ENCODE measurements around the gene IFNA8.
"Not testable (repeated sequence)": the region's sequence is repeated elsewhere in the genome, so short reads cannot be mapped to it uniquely, and the experiment has no call there.

Gene IFNA8

GRCh38 chr9:21428235-21428634 is 19.3 kb downstream of the IFNA8 start:
- no peak overlapping the region for H3K4me3 ChIP-seq (ENCODE audit: low read depth, low read length)
- no peak for DNase-seq (ENCODE audit: low read depth)

GRCh38 chr9:21429191-21429590 is 20.3 kb downstream of the IFNA8 start:
- TF ChIP-seq, protein P1, sequence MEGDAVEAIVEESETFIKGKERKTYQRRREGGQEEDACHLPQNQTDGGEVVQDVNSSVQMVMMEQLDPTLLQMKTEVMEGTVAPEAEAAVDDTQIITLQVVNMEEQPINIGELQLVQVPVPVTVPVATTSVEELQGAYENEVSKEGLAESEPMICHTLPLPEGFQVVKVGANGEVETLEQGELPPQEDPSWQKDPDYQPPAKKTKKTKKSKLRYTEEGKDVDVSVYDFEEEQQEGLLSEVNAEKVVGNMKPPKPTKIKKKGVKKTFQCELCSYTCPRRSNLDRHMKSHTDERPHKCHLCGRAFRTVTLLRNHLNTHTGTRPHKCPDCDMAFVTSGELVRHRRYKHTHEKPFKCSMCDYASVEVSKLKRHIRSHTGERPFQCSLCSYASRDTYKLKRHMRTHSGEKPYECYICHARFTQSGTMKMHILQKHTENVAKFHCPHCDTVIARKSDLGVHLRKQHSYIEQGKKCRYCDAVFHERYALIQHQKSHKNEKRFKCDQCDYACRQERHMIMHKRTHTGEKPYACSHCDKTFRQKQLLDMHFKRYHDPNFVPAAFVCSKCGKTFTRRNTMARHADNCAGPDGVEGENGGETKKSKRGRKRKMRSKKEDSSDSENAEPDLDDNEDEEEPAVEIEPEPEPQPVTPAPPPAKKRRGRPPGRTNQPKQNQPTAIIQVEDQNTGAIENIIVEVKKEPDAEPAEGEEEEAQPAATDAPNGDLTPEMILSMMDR (IDR thresholded peaks at IDR 0.05; ENCODE audit: control insufficient read depth, extremely low read depth, insufficient read depth): no peak
- no peak overlapping the region for H3K4me3 ChIP-seq (ENCODE audit: low read depth, low read length)
- no peak for DNase-seq (ENCODE audit: low read depth)

More at GRCh38 chr9:21428235-21428634, 19.3 kb downstream of the IFNA8 start:
- TF ChIP-seq, protein P1 (IDR thresholded peaks at IDR 0.05; ENCODE audit: control insufficient read depth, extremely low read depth, insufficient read depth): no peak

DNA sequence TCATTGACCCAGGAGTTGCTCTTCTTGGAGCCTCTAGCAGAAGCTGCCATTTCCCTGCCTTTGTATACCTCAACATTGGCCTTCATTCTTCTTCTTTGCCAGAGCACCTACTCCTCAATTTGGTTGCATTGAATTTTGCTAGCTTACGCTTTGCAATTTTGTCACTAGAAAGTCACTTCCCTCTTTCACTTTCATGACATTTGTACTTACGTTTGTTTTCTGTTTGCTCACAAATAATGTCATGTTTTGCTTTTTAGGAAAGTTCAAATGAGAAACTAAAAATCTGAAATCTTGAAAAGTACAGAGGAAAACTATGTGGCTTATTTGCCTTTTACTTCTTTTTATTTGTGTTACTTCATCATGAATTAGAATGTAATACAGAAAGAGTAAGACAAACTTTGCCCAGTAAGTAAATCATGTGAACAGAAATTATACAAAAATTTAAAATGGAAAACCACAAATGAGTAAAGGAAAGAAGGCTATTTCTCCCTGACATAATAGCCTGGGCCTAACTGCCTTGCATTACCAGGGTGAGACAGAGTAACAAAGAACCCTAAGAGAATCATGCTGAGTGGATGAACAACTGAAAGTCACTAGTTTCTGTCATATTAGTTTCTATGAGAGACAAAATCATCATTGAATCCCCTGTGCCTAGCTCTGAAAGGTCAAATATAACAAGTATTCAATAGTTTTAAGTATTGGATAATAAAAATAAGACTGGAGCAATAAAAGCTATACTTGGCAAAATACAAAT is 23.9 kb downstream of the IFNA8 start:
- DNase-seq (ENCODE audit: low read depth): no peak
- TF ChIP-seq, protein P1 (IDR thresholded peaks at IDR 0.05; ENCODE audit: control insufficient read depth, extremely low read depth, insufficient read depth): no peak
- no peak overlapping the region for H3K4me3 ChIP-seq (ENCODE audit: low read depth, low read length)

DNA sequence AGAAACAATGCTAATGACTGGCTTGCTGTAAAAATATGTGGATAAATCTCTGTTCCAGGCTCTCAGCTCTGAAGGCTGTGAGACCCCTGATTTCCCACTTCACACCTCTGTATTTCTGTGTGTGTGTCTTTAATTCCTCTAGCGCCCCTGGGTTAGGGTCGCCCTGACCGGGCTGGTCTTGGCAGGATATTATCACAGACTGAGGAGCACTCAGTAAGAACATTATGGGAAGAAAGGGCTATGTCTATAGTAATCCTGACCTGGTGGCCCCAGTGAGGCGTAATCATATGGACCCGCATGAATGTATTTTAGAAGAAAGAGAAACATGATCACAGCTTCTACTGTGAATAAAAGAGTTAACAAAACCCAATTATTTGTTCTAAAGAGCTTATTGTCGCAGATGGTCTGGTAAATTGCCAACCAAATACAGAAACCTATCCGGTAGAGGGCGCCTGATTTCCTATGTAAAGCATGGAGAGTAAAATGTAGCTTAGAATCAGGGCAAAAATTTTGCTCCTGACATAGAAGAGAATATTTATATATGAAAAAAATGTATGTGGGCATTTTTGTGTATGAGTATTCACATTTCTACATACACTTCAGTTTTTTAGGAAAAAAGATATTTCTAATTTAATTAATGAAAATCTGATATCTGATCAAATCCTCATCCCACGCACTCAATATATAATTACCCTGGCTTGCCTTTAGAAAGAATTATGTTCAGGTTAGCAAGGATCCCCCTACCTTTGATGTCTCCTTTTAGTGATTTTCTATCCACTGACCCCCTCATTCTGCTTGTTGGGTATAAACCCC is 25.5 kb downstream of the IFNA8 start:
- DNase-seq (ENCODE audit: low read depth): peak; percentile 54
- TF ChIP-seq, protein P1 (IDR thresholded peaks at IDR 0.05; ENCODE audit: control insufficient read depth, extremely low read depth, insufficient read depth): peak; percentile 78
- H3K4me3 ChIP-seq (ENCODE audit: low read depth, low read length): no peak overlapping the region

GRCh38 chr9:21435015-21435383 is 26.1 kb downstream of the IFNA8 start:
- DNase-seq (ENCODE audit: low read depth); H3K4me3 ChIP-seq (ENCODE audit: low read depth, low read length): not testable (repeated sequence)

DNA sequence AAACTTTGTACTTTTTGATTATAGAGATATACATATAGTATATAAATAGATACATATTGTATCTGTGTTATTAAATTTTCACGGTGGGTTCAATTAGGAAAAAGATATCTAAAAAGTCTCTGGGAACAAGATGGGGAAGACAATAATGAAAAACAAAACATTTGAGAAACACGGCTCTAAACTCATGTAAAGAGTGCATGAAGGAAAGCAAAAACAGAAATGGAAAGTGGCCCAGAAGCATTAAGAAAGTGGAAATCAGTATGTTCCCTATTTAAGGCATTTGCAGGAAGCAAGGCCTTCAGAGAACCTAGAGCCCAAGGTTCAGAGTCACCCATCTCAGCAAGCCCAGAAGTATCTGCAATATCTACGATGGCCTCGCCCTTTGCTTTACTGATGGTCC is 31.2 kb downstream of the IFNA8 start, which contains the start of gene IFNA1:
Gene IFNA1, plus strand, starts transcription at position 301 of the 400 bp plus-strand sequence. Its CDS starts 69 bp downstream, at position 370.
- TF ChIP-seq, protein P1 (IDR thresholded peaks at IDR 0.05; ENCODE audit: control insufficient read depth, extremely low read depth, insufficient read depth): no peak

GRCh38 chr9:21443849-21444625 is 35.1 kb downstream of the IFNA8 start:
- TF ChIP-seq, protein P1 (IDR thresholded peaks at IDR 0.05; ENCODE audit: control insufficient read depth, extremely low read depth, insufficient read depth): no peak
- DNase-seq (ENCODE audit: low read depth): no peak
- H3K4me3 ChIP-seq (ENCODE audit: low read depth, low read length): no peak overlapping the region

More for the DNA sequence above, 31.2 kb downstream of the IFNA8 start, which contains the start of gene IFNA1:
- H3K4me3 ChIP-seq (ENCODE audit: low read depth, low read length): no peak within 1 kb of the TSS
- no peak for DNase-seq (ENCODE audit: low read depth)

DNA sequence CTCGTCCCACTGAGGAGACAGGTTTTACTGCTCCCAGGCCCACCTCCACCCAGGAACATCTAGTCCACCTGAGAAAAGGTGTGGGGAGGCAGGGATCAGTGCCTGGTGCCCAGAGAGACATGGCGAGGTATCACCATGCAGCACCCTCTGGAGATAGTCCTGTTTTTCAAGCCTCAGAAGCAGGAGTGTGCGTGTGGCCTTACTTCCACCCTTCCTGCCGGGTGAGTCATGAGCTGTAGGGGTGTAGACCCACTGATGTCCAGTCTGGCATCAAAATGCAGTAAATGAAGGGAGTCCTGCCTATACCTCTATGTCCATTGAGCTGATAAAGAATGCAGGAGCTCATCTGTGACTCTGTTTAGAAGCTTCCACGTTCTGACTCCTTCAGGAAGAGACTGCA is 40.4 kb downstream of the IFNA8 start:
- not testable (repeated sequence) for H3K4me3 ChIP-seq (ENCODE audit: low read depth, low read length); DNase-seq (ENCODE audit: low read depth)

Data from LNCaP clone FGC (cell line).